GM12801 (cell line): ENCODE results near the gene NSF.

Source experiments
- TF ChIP-seq, protein P1 (sequence below): IDR thresholded peaks from one replicate; pipeline ENCODE4 v1.5.1; 2011; ENCODE audit warnings: control low read depth; ENCODE audit not compliant: insufficient read length; ENCODE audit errors: extremely low read depth

Gene NSF

DNA sequence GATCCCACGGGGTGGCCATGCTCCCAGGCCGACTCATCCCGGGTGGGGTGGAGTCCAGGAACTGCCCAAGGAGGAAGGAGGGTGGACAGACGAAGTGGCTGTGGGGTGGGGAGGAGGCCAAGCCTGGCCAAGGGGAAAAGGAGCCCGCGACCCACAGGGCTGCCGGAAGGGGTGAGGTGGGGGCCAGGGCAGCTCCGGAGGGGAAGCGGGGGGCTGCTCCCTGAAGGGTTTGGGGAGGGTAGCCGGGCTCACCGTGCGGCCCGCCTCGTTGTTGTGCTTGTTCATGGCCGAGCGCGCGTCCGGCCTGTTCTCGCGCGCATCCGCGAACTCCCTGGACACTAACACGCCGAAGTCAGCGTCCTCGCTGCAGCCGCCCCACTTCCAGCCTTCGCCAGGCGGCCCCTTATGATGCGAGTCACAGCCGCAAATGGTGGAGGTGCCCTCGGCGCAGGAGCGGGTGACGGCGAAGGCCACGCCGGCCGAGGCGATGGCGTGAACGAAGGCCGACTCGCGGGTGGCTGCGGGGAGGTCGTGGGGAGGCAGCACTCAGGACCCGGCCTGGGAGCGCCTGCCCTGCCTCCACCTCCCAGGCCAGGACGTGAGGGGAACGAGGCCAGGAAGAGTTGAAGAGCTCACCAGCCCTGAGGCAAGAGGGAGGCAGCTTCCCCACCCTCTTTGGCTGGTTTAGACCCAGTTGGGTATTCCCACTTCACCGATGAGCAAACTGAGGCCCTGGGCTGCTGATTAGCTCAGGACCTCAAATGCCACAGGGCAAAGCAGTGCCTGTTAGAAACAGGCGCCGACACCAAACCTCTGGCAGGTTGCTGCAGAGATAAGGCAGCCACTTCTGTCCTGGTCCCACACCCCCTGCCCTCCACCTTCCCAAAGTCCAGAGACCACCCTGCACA is 179.3 kb downstream of the NSF start:
- TF ChIP-seq, protein P1, sequence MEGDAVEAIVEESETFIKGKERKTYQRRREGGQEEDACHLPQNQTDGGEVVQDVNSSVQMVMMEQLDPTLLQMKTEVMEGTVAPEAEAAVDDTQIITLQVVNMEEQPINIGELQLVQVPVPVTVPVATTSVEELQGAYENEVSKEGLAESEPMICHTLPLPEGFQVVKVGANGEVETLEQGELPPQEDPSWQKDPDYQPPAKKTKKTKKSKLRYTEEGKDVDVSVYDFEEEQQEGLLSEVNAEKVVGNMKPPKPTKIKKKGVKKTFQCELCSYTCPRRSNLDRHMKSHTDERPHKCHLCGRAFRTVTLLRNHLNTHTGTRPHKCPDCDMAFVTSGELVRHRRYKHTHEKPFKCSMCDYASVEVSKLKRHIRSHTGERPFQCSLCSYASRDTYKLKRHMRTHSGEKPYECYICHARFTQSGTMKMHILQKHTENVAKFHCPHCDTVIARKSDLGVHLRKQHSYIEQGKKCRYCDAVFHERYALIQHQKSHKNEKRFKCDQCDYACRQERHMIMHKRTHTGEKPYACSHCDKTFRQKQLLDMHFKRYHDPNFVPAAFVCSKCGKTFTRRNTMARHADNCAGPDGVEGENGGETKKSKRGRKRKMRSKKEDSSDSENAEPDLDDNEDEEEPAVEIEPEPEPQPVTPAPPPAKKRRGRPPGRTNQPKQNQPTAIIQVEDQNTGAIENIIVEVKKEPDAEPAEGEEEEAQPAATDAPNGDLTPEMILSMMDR = no peak

DNA sequence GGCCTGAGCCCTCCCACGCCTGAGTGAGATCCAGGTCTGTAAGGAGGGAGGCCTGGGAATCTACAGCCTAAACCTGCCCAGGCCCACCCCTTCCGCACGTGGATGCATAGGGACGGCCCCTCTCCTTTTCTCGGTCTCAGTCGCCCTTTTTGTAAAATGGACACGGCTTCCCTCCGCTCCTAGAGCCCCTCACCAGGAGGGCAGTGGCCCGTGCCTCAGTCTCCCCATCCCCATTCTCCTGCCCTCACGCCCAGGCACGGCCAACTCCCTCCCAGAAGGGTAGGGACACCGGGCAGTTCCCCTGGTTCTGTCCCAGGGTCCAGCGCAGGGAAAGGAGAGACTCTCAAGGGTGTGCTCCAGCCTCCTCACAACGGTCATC is 180.0 kb downstream of the NSF start:
- TF ChIP-seq, protein P1 = no peak

DNA sequence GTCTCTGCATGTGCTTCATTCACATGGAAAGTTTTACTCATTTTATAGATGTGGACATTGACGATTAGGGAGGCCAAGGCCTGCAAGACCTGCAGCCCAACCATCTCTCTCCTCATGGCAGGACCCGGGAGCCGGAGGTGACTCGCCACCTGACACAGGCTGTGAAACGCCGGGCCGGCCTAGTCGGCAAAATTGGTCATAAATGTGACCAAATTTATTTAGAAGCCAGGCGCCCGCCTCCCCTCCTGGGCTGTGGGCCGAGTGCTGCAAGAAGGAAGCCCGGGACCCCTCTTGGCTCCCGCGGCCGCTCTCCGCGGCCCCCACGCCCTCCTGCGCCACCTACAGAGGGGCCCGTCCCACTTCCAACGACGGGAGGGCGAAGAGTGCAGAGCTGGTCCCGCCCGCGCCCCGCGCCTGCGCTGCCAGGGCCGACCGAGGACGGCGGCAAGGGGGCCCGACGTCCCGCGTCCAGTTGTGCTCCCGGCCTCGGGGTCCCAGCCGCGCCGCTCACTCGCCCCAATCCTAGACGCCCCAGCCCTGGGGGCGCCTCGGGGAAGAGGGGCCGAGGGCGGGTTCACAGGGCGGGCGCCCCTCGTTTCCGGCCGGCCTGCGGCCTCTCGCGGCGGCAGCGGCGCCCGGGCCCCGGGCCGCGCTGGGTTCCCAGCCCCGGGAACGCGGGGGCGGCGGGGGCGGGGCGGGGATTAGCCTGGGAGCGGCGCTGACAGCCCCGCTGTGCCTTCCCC is 180.5 kb downstream of the NSF start:
- TF ChIP-seq, protein P1 = no peak

DNA sequence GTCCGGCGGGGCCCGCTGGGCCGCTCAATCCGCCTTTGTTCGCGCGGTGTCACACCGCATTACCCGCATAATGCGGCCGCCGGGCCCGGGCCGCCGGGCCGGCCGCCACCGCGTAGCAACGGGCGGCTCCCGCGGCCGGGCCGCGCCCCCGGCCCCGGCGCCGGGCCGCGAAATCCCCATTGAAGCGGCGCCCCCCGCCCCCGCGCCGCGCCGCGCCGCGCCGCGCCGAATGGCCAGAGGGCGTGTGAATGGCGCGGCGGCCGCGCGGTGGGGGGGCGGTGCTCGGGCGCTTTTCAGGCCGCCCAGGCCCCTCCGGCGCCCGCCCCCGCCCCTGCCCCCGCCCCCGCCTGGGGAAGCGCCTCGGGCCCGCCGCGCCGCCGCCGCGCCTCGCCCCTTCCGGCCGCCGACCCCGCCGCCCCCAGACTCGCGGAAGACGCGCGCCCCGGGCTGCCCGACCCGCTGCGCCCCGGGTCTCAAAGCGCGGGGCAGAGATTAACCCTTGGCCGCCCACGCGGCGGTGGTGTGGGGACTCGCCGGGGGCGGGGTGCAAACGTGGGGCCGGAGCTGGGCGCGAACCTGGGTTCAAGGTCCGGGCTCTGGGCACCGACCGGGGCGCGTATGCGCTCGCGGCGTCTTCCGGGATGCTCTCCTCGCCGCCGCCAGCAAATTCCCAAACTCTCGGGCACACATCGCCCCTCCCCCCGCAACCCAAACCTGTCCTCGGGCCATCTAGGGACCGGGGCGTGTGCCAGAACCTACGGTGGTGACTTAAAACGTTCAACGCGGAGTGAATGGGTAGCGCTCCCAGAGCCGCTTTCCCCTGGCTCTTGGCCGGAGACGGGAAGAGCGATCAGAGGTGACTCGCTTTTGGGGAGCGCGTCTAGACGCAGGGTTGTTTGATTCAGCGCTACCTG is 181.3 kb downstream of the NSF start:
- TF ChIP-seq, protein P1 = no peak

DNA sequence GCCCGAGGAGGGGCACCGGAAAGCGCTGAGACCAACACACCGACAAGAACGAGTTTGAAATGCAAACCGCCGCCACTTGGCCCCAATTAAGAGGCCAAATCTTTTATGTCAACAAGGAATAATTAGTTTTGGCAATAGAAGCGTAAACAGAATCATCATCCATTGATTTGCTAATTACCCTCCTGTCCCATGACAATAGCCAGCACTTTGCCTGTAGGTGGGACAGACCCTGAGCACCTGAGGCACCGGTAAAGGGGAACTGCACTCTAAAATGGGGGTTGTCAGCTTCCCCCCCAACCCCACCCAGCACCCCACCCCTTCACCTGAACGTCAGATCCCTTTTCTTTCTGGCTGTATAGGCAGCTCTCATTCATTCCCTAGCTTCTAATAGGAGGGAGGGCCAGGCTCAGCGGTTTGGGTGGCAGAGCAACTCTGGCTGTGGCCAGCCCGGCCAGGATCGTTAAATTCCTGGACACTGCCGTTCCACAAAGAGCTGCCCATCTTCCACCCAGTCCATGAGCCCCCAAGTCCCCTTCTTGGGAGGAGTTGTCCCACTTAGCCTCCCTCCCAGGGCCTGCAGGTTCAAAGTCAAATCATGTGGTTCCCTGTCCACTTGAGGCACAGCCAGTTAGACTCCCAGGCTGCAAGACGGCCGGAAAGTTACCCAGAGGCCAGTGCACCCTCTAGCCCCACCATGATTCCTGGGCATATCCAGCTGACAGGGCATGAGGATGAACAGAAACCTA is 182.2 kb downstream of the NSF start:
- TF ChIP-seq, protein P1 = no peak

DNA sequence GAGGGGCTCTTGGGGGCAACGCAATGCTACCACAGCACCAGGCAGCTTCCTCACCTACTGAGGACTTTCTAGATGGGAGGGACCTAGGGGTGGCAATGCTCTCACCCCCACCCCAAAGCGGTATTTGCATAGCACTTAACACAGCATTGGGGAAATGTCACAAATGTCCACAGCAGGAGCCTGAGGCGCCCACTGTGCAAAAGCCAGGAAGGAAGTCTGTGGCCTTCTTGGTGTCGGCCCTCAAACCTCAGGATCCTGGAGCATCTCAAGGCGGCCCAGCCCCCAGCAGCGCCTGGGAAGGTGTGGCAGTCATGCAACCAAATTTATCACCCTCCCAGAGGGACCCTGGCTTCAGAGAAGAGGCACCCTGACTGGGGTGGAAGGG is 182.7 kb downstream of the NSF start:
- TF ChIP-seq, protein P1 = no peak

DNA sequence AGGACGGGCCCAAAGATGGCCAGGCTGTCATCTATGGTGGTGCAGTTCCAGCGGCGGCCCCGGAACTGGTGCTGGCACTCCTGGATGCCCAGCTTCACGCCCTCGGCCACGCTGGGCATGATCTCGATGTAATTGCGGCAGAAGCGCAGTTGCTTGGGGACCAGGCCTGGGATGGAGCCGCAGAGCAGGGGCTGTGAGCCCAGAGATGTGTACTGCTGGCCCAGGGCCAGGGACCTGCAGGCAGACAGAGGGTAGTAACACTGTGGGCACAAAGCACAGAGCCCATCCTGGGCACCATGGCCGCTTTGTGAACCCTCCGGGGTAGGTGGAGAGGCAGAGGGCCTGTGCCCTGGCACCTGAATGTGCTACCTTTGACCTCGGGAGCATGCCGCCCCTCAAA is 183.2 kb downstream of the NSF start:
- TF ChIP-seq, protein P1 = no peak
